Measurements from ENCODE around the gene SPTBN1. TPM values are rescaled to one million over a fixed set of nuclear protein-coding genes. Genes with fewer than 3 reads are reported as not detected.

Gene SPTBN1
- total and polyA plus RNA-seq, 2 of the 4 experiments (the other 2 are of a cell fraction), result 49.1 to 241 TPM

- Histone ChIP-seq H3K4me1 (ENCODE audit: control insufficient read depth, insufficient read depth, low read length) (peaks cover 3% of the 10 kb centered on the region), H4K5ac (ENCODE audit: low read depth, low read length) (no peak overlapping the region), H3K4me2 (ENCODE audit: low read depth, low read length) (no peak overlapping the region), H3K9me3 (ENCODE audit: control insufficient read depth, insufficient read depth, low read length) (no peaks in the 10 kb centered on the region), H3K79me1 (ENCODE audit: low read depth in 1 of 2, low read length in 2 of 2) (peaks cover 30 to 75% of the 10 kb centered on the region in 2 experiments), H3K14ac (replicated peaks; ENCODE audit: low read depth, low read length) (no peak overlapping the region), H2BK5ac (ENCODE audit: low read depth, low read length, poor library complexity, severe bottlenecking) (no peak overlapping the region), H3K18ac (ENCODE audit: low read depth, low read length) (no peak overlapping the region), H3K27ac (ENCODE audit: insufficient read depth, low read length) (no peak overlapping the region), H3K23ac (ENCODE audit: low read depth, low read length) (0 out of 2 replicates have a peak overlapping the region, but pooled peaks have one; percentile 7), H2AFZ (replicated peaks; ENCODE audit: low read length, poor library complexity) (no peak overlapping the region), H4K8ac (ENCODE audit: low read depth in 2 of 2, low read length in 2 of 2) (no peak overlapping the region), H3K27me3 (ENCODE audit: control insufficient read depth, insufficient read depth, low read length) (no peaks in the 10 kb centered on the region), H2AK5ac (ENCODE audit: low read depth, low read length) (no peak overlapping the region), H2BK20ac (ENCODE audit: low read depth, low read length) (no peak overlapping the region), H2AK9ac (replicated peaks; ENCODE audit: low read depth, low read length, poor library complexity) (no peak overlapping the region), H3K4ac (ENCODE audit: low read depth, low read length) (no peak overlapping the region), H3K36me3 (ENCODE audit: control insufficient read depth, insufficient read depth, low read length) (no peaks in the 10 kb centered on the region), H3K4me3 (ENCODE audit: insufficient read depth, low read depth, low read length) (no peak overlapping the region), H4K20me1 (ENCODE audit: insufficient read depth, low read length) (peaks cover 36% of the 10 kb centered on the region; the same call in 1 of the 2 replicates), H3K9ac (ENCODE audit: low read depth, low read length) (no peak overlapping the region), H2BK15ac (ENCODE audit: low read depth, low read length) (no peak overlapping the region), H4K91ac (ENCODE audit: insufficient read depth, low read depth, low read length) (no peak overlapping the region), H3K56ac (ENCODE audit: extremely low read depth, insufficient read depth, low read length) (no peak overlapping the region), H3K9me1 (ENCODE audit: insufficient read depth, low read length) (peaks cover 15% of the 10 kb centered on the region; the same call in 1 of the 2 replicates), H2BK120ac (ENCODE audit: low read depth, low read length) (no peak overlapping the region)
- dilution Hi-C loops (cut with HindIII; ENCODE audit: low sequenced_read_pairs, unreplicated experiment), result no loop called here
- no TSS peak for BruUV-seq (replicated peaks)
- ATAC-seq (ENCODE audit: low read depth), result no peak
- POLR2A ChIA-PET (ENCODE audit: unreplicated experiment), result interaction anchor here (0.5 kb wide), 1 partner anchor 13 kb away, joined by 14 read pairs; no protein-coding TSS in a partner anchor
- 40% methylated on average over 2 of the region's 4 CpGs; no CpG with 5 or more reads in 1 of the 2 experiments for WGBS, 2 experiments (ENCODE audit: extremely low coverage in 2 of 2, insufficient read length in 1 of 2)
- in situ Hi-C loops (cut with MboI; ENCODE audit: low sequenced_read_pairs), result no loop called here
- intact Hi-C loops (cut with micrococcal nuclease), result no loop called here
- no peak for TF ChIP-seq FOS (IDR thresholded peaks at IDR 0.05; ENCODE audit: low read depth, low read length)
- TF ChIP-seq MAZ (IDR thresholded peaks at IDR 0.05; ENCODE audit: borderline replicate concordance, low read depth, low read length), result no peak
- TF ChIP-seq MXI1 (IDR thresholded peaks at IDR 0.05; ENCODE audit: borderline replicate concordance, low read depth, low read length), result no peak
- no peak for TF ChIP-seq SMC3 (IDR thresholded peaks at IDR 0.05; ENCODE audit: low read depth, low read length)
- TF ChIP-seq NFE2L2 (IDR thresholded peaks at IDR 0.05; ENCODE audit: low read depth, low read length), result no peak
- no peak for TF ChIP-seq CHD1 (IDR thresholded peaks at IDR 0.05; ENCODE audit: low read depth, low read length)
- TF ChIP-seq CEBPB (IDR thresholded peaks at IDR 0.05; ENCODE audit: low read depth, low read length), result no peak
- no peak for TF ChIP-seq ELK1 (IDR thresholded peaks at IDR 0.05; ENCODE audit: borderline replicate concordance, low read depth, low read length)
- no peak for TF ChIP-seq USF2 (IDR thresholded peaks at IDR 0.05; ENCODE audit: low read depth, low read length)
- no peak for TF ChIP-seq RCOR1 (IDR thresholded peaks at IDR 0.05; ENCODE audit: insufficient replicate concordance, low read length)
- no peak for TF ChIP-seq POLR2A (IDR thresholded peaks at IDR 0.05; ENCODE audit: low read depth, low read length)
- TF ChIP-seq MAFK (IDR thresholded peaks at IDR 0.05; ENCODE audit: low read depth, low read length), result no peak
- no peak for TF ChIP-seq RAD21 (IDR thresholded peaks at IDR 0.05; ENCODE audit: low read length)
- TF ChIP-seq RFX5 (IDR thresholded peaks at IDR 0.05; ENCODE audit: low read depth, low read length), result no peak
- no peak for TF ChIP-seq BHLHE40 (IDR thresholded peaks at IDR 0.05; ENCODE audit: low read depth, low read length)
- no peak for TF ChIP-seq CTCF (conservative IDR thresholded peaks at IDR 0.05; ENCODE audit: low read depth, low read length)
- no peak for DNase-seq
- CTCF ChIA-PET, result no interaction called here
Observed at GRCh38 chr2:54546518-54546917, 90.4 kb downstream of the SPTBN1 start.

Data from IMR-90 (cell line).